Stimulated activated naive CD8-positive, alpha-beta T cell treated with anti-CD3 and anti-CD28 coated beads, Interleukin-15, Interleukin-2, amounts not matched to agents 100 ng/mL and 50 ng/mL, for 24 hours (primary cell): ENCODE data around the gene EPB41L4B.

Experiments
- H3K27ac Mint-ChIP-seq: one replicate; pipeline ENCODE4 v1.8.0; 2021; ENCODE audit warnings: mild to moderate bottlenecking, mixed read lengths
- H3K27me3 Mint-ChIP-seq: one replicate; pipeline ENCODE4 v1.8.0; 2021; ENCODE audit warnings: mixed read lengths
- H3K36me3 Mint-ChIP-seq: one replicate; pipeline ENCODE4 v1.8.0; 2021; ENCODE audit warnings: low read depth, mixed read lengths
- H3K4me1 Mint-ChIP-seq: one replicate; pipeline ENCODE4 v1.8.0; 2021; ENCODE audit warnings: low read depth, mixed read lengths
- H3K4me3 Mint-ChIP-seq: one replicate; pipeline ENCODE4 v1.8.0; 2021; ENCODE audit warnings: mild to moderate bottlenecking, mixed read lengths
- H3K9me3 Mint-ChIP-seq: one replicate; pipeline ENCODE4 v1.8.0; 2021; ENCODE audit warnings: mixed read lengths

Gene EPB41L4B

GRCh38 chr9:109212768-109213167 is 108.1 kb downstream of the EPB41L4B start:
- Mint-ChIP-seq H3K4me3 (no peak overlapping the region), H3K27ac (no peak overlapping the region), H3K9me3 (no peaks in the 10 kb centered on the region), H3K4me1 (no peaks in the 10 kb centered on the region), H3K36me3 (no peaks in the 10 kb centered on the region), H3K27me3 (peaks cover 26% of the 10 kb centered on the region)

GRCh38 chr9:109206670-109207069 is 114.2 kb downstream of the EPB41L4B start:
- Mint-ChIP-seq H3K36me3 (no peaks in the 10 kb centered on the region), H3K9me3 (no peaks in the 10 kb centered on the region), H3K4me3 (no peak overlapping the region), H3K4me1 (no peaks in the 10 kb centered on the region), H3K27me3 (peaks cover 19% of the 10 kb centered on the region), H3K27ac (no peak overlapping the region)

- no peaks in the 10 kb centered on the region for H3K4me1 Mint-ChIP-seq
- H3K9me3 Mint-ChIP-seq, result no peaks in the 10 kb centered on the region
- H3K36me3 Mint-ChIP-seq, result no peaks in the 10 kb centered on the region
- H3K27me3 Mint-ChIP-seq, result peaks cover 15% of the 10 kb centered on the region
- no peak overlapping the region for H3K27ac Mint-ChIP-seq
- H3K4me3 Mint-ChIP-seq, result no peak overlapping the region
These were observed 115.3 kb downstream of the EPB41L4B start for GRCh38 chr9:109205526-109205925.

GRCh38 chr9:109203761-109204360 is 117.0 kb downstream of the EPB41L4B start:
- no peaks in the 10 kb centered on the region for H3K9me3 Mint-ChIP-seq
- no peak overlapping the region for H3K4me3 Mint-ChIP-seq

GRCh38 chr9:109199676-109200075 is 121.2 kb downstream of the EPB41L4B start:
- H3K4me1 Mint-ChIP-seq, result no peaks in the 10 kb centered on the region
- H3K36me3 Mint-ChIP-seq, result no peaks in the 10 kb centered on the region
- no peak overlapping the region for H3K27ac Mint-ChIP-seq
- peaks cover 16% of the 10 kb centered on the region for H3K27me3 Mint-ChIP-seq
- H3K4me3 Mint-ChIP-seq, result no peak overlapping the region
- H3K9me3 Mint-ChIP-seq, result no peaks in the 10 kb centered on the region

More at GRCh38 chr9:109203761-109204360, 117.0 kb downstream of the EPB41L4B start:
- H3K4me1 Mint-ChIP-seq, result no peaks in the 10 kb centered on the region
- H3K27ac Mint-ChIP-seq, result no peak overlapping the region
- H3K36me3 Mint-ChIP-seq, result no peaks in the 10 kb centered on the region
- peaks cover 16% of the 10 kb centered on the region for H3K27me3 Mint-ChIP-seq

- Mint-ChIP-seq H3K4me3 (no peak overlapping the region), H3K4me1 (no peaks in the 10 kb centered on the region), H3K27me3 (peaks cover 16% of the 10 kb centered on the region), H3K36me3 (no peaks in the 10 kb centered on the region), H3K9me3 (no peaks in the 10 kb centered on the region), H3K27ac (no peak overlapping the region)
These were observed 122.0 kb downstream of the EPB41L4B start for GRCh38 chr9:109198736-109199382.

- no peaks in the 10 kb centered on the region for H3K36me3 Mint-ChIP-seq
- H3K27me3 Mint-ChIP-seq, result peaks cover 10% of the 10 kb centered on the region
- H3K4me3 Mint-ChIP-seq, result no peak overlapping the region
- H3K9me3 Mint-ChIP-seq, result no peaks in the 10 kb centered on the region
- H3K4me1 Mint-ChIP-seq, result no peaks in the 10 kb centered on the region
- H3K27ac Mint-ChIP-seq, result no peak overlapping the region
These were observed 126.8 kb downstream of the EPB41L4B start for GRCh38 chr9:109193974-109194556.

GRCh38 chr9:109192732-109193361 is 128.0 kb downstream of the EPB41L4B start:
- peaks cover 2% of the 10 kb centered on the region for H3K27me3 Mint-ChIP-seq
- no peaks in the 10 kb centered on the region for H3K9me3 Mint-ChIP-seq
- no peak overlapping the region for H3K4me3 Mint-ChIP-seq
- no peak overlapping the region for H3K27ac Mint-ChIP-seq
- H3K36me3 Mint-ChIP-seq, result no peaks in the 10 kb centered on the region
- H3K4me1 Mint-ChIP-seq, result no peaks in the 10 kb centered on the region

- H3K4me1 Mint-ChIP-seq, result no peaks in the 10 kb centered on the region
- H3K27ac Mint-ChIP-seq, result no peak overlapping the region
- H3K27me3 Mint-ChIP-seq, result no peaks in the 10 kb centered on the region
- no peaks in the 10 kb centered on the region for H3K36me3 Mint-ChIP-seq
- H3K9me3 Mint-ChIP-seq, result no peaks in the 10 kb centered on the region
- no peak overlapping the region for H3K4me3 Mint-ChIP-seq
These were observed 129.1 kb downstream of the EPB41L4B start for GRCh38 chr9:109191746-109192145.

GRCh38 chr9:109190151-109190550 is 130.7 kb downstream of the EPB41L4B start:
- Mint-ChIP-seq H3K36me3 (no peaks in the 10 kb centered on the region), H3K9me3 (no peaks in the 10 kb centered on the region), H3K27ac (no peak overlapping the region), H3K27me3 (no peaks in the 10 kb centered on the region), H3K4me1 (no peaks in the 10 kb centered on the region), H3K4me3 (no peak overlapping the region)

- Mint-ChIP-seq H3K36me3 (no peaks in the 10 kb centered on the region), H3K4me1 (no peaks in the 10 kb centered on the region), H3K4me3 (no peak overlapping the region), H3K27me3 (peaks cover 6% of the 10 kb centered on the region), H3K27ac (no peak overlapping the region), H3K9me3 (no peaks in the 10 kb centered on the region)
These were observed 133.9 kb downstream of the EPB41L4B start for GRCh38 chr9:109186857-109187520.

- Mint-ChIP-seq H3K4me3 (no peak overlapping the region), H3K4me1 (peaks cover 12% of the 10 kb centered on the region), H3K9me3 (no peaks in the 10 kb centered on the region), H3K36me3 (no peaks in the 10 kb centered on the region), H3K27ac (no peak overlapping the region), H3K27me3 (peaks cover 11% of the 10 kb centered on the region)
These were observed 137.7 kb downstream of the EPB41L4B start for GRCh38 chr9:109182940-109183798.

- Mint-ChIP-seq H3K9me3 (no peaks in the 10 kb centered on the region), H3K36me3 (no peaks in the 10 kb centered on the region), H3K27ac (no peak overlapping the region), H3K27me3 (peaks cover 11% of the 10 kb centered on the region), H3K4me3 (no peak overlapping the region), H3K4me1 (peaks cover 12% of the 10 kb centered on the region)
These were observed 138.3 kb downstream of the EPB41L4B start for GRCh38 chr9:109182550-109182939.

GRCh38 chr9:109181284-109181683 is 139.6 kb downstream of the EPB41L4B start:
- Mint-ChIP-seq H3K9me3 (no peaks in the 10 kb centered on the region), H3K27me3 (peaks cover 11% of the 10 kb centered on the region), H3K4me3 (no peak overlapping the region), H3K4me1 (peaks cover 12% of the 10 kb centered on the region), H3K36me3 (no peaks in the 10 kb centered on the region), H3K27ac (no peak overlapping the region)
